SK-MEL-5 (cell line): ENCODE data around the gene ELOVL7. TPM values are rescaled to one million over a fixed set of nuclear protein-coding genes. Genes with fewer than 3 reads are reported as not detected.
"Not testable (repeated sequence)": the region's sequence is repeated elsewhere in the genome, so short reads cannot be mapped to it uniquely, and the experiment has no call there.

Source experiments
- DNase-seq: peaks from one replicate; pipeline ENCODE4 v3.0.0-alpha.2; 2016; ENCODE audit warnings: low read depth, low spot score
- in situ Hi-C: cut with HindIII; loops from 2 replicates; pipeline ENCODE4 v1.10.0; 2016; ENCODE audit warnings: low sequenced_read_pairs, high pct_unique_total_duplicates, low pct_unique_long_range_greater_than_20kb
- polyA plus RNA-seq, 2 experiments: library from polyadenylated mRNA; depleted of rRNA; stranded (reverse); fragments of >200 nt; gene quantifications; 2 replicates each; pipeline ENCODE4 v1.2.3, GENCODE V29; 2015
- total RNA-seq: library from RNA; depleted of rRNA; stranded (reverse); fragments of >200 nt; shearing (Covaris generic); gene quantifications from 2 replicates; pipeline ENCODE4 v1.2.3, GENCODE V29; 2014; rRNA removed

Gene ELOVL7
- 4.5 and 5.4 TPM in 2 replicates for total RNA-seq
- 6.8 and 8.6 TPM in 2 replicates for polyA plus RNA-seq (2015; cell fraction: cytosol; rRNA removed)
- polyA plus RNA-seq (2015; cell fraction: nucleus; rRNA removed): 5.3 and 6.0 TPM in 2 replicates

DNA sequence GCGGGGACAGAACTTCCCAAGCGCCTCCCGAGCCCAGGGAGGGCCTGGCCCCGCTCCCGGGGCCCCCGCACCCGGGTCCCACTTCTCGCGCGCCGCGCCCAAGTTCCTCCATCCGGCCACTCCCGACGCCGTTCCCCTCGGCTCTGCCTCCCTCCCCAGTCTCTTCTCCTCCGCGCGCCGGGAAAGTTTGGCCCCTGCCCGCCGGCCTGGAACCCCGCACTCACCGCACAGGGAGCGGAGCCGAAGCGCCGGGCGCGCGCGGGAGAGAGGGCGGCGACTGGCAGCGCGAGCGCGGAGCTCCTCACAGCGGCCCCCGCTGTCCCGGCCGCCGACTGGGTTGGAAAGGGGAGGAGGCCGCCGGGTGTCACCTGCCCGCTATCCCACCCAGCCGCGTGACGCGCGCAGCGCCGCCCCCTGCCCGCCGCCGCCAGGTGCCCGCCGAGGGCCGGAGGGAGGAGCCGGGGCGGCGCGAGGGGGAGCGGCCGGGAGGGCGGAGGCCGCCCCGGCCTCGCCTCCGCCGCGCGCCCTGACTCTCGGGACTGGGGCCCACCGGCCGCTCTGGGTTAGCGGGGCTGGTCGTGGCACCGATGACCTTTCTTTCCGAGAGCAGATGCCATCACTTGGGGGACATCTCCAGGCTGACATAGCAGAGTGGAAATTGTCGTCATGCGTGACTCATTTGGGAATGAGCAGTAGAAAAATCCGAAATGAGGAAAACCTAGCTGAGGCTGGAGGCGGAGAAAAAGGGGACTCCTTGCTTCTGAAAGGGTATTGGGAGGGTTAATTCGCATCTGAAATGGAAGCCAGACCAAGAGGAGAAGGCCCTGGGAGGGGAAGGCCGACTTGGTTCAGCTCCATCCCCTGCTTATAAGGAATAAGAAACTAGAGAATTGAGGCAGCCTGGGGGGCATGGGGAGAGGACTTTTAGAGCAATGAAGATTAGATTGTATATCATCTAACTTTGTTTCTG, at the start of gene ELOVL7:
TSS of gene ELOVL7 (minus strand) at position 334 of the 970 bp plus-strand sequence. CDS start 56,872 bp downstream, outside the sequence.
- peak; percentile 65 for DNase-seq
- in situ Hi-C loops: no loop called here

DNA sequence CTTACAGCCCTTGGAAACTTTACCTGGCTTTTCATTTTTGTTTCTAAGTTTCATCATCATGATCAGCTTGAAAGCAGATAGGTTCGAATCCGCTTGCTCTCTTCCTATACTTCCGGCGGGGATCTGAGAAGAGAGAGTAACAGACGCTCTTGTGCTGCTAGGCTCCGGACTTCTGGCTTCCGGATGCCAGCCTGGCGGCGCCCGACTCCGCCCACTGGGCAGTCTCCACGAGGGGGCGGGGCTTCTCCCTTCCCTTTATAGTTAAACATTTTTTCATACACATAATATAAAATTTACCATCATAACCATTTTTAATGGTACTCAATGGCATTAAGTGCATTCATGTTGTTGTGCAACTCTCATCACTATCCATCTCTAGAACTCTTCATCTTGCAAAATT, 49.5 kb upstream of the ELOVL7 start:
- in situ Hi-C loops: no loop called here
- DNase-seq: no peak

DNA sequence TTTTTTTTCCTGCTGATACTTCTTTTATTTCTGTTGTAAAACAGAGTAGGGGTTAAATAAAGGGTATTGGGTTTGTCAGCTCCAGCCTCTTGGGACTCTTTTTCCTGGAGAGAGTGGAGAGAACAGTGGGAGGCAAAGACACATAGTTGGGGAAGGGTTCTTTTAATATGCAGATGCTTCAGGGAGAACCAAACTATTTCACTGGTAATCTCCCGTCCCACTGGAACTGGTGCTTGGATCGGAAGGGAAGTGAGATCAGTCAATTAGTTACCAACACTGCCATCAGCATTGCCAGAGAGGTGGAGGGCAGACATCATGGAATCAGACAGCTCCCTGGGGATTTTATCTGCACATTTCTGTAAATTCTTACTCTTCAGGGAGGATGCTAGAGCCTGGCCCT, 47.6 kb upstream of the ELOVL7 start:
- in situ Hi-C loops: no loop called here
- no peak for DNase-seq

DNA sequence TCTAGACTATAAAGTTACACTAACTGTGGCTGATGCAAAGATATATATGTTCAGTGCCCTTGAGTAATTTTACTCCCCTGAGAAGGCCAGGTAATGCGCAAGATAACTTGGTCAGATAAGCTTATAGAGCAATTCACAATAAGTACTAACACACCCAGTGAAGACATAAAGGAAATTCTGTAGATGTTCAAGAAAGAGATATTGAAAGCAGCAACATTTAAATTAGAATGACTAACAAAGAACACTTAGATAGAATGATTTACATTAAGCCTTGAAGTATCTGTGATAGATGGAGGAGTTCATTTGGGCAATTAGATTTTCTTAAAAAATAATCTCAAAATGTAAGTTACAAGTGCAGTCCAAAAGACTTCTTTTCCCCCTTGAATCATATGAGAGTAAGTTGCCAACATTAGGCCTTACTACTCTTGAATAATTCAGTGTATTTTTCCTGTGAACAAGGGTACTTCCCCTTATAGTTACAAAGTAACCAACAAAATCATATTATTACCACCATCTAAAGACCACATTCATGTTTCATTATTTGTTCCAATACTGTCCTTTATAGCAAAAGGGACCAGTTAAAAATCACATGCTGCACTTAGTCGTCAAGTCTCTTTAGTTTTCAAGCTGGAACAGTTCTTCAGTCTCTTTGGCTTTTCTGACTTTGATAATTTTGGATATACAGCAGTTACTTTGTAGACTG, 44.4 kb upstream of the ELOVL7 start:
- no peak for DNase-seq
- in situ Hi-C loops: no loop called here

DNA sequence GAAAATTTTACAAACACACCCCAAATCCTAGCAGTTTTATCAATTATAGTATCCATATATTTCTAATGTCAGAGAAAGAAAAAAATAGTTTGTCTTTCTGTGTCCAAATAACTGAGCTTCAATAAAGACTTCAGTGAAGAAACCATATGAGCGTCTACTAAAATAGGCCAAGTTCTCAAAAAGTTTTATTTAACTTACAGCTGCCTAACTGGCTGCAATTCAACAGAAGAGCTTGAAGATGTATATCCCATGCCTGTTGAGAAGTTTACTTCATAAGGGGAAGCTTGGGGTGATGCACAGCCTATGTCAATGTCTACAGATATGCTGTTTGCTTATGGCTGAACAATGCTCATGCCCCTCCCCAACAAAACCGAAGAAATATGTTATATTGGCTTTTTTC, 43.7 kb upstream of the ELOVL7 start:
- in situ Hi-C loops: no loop called here

DNA sequence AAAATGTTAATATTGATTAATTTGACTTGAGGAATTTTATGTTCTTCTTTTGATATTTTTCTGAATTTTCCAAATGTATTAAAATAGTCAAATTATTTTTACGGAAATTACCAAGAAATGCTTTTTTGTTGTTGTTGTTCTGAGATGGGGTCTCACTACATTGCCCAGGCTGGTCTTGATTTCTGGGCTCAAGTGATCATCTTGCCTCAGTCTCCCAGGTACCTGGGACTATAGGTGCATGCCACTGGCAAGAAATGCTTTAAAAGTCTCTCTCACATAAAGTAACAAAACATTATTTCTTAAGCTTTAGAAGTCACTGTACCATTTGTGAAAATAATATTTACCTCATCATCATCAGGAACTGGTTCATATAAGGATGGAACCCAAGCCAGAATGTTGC, 43.0 kb upstream of the ELOVL7 start:
- in situ Hi-C loops: no loop called here

More for the DNA sequence above, 43.7 kb upstream of the ELOVL7 start:
- no peak for DNase-seq

DNA sequence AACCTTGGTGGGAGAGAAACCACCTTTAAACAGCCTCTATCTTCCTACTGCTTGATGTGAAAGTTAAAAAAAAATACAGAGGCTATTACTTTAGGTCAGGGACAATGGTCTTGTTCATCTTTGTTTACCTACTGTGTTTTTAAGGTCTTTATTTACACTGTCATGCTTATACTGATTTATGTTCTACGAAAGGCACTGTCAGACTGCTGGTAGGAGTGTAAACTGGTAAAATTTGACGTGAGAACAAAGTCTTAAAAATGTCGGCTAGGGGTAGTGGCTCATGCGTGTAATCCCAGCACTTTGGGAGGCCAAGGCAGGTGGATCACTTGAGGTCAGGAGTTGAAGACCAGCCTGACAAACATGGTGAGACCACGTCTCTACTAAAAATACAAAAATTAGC, 42.1 kb upstream of the ELOVL7 start:
- DNase-seq: no peak
- in situ Hi-C loops: no loop called here

More for the DNA sequence above, 43.0 kb upstream of the ELOVL7 start:
- DNase-seq: no peak

DNA sequence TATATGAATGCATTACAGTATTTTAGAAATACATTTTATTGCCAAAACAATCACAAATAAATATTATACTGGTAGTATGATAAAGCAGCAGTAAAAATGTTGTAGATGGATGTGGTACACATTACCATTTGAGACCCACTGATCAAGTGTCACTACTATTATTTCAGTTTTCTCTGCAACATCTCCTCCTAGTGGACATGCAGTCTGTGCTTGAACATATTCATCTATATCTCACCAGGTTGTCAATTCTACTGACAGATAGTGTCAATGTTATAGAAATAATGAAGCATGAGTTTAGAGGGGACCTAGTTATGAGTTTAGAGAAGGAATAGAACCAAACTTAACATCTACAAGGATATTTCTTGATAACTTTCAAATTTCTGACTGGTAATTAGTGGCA, 39.2 kb upstream of the ELOVL7 start:
- in situ Hi-C loops: no loop called here
- DNase-seq: peak; percentile 65

DNA sequence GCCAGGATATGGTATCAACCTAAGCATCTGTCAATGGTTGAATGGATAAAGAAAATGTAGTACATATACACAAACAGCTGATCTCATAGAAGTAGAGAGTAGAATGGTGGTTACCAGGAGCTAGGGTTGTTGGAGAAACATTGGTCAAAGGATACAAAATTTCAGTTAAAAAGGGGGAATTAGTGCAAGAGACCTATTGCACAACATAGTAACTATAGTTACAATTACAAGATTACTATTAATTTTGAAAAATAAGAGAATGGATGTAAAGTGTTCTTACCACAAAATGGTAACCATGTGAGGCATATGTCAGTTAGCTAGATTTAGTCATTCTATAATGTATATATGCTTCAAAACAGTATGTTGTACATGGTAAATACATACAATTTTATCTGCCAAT, 28.8 kb upstream of the ELOVL7 start:
- in situ Hi-C loops: no loop called here
- no peak for DNase-seq

DNA sequence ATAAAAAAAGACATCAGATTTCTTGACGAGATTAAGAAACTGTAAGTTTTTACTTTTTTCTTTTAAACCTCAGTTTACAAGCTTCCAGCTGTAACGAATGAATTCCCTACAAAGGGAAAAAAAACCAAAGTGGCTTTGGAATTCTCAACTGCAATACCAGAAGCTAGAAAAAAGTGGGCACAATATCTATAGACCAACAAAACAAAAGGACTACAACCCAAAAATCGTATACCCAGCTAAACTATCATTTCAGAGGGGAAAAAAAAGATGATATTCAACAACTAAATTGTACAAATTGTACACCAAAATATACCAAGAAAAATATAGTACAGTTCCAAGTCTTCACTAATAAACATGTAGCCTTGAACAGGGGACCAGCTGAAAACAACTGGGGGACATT, 26.8 kb upstream of the ELOVL7 start:
- DNase-seq: no peak
- in situ Hi-C loops: no loop called here

DNA sequence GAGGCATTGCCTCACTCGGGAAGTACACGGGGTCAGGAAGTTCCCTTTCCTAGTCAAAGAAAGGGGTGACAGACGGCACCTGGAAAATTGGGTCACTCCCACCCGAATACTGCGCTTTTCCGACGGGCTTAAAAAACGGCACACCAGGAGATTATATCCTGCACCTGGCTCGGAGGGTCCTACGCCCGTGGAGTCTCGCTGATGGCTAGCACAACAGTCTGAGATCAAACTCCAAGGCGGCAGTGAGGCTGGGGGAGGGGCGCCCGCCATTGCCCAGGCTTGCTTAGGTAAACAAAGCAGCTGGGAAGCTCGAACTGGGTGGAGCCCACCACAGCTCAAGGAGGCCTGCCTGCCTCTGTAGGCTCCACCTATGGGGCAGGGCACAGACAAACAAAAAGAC, 16.5 kb upstream of the ELOVL7 start:
- in situ Hi-C loops: not testable (repeated sequence)

DNA sequence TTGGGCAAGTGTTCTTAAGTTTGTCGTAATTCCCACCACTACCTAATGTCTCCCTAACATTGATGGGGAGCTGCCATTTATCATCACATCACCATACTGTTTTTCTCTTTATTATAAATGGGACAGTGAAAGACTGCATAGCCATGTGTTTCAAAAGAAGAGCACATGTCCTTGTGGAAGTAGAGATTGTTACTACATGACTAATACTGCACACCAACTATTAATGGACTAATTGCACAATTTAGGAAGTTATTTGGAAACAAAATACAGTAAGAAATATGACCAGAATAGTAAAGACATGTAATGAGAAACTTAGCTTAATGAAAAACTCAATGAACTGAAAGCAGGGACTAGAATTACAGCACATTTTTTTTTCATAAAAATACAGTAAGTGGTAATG, 12.0 kb upstream of the ELOVL7 start:
- in situ Hi-C loops: no loop called here

More for the DNA sequence above, 16.5 kb upstream of the ELOVL7 start:
- not testable (repeated sequence) for DNase-seq

DNA sequence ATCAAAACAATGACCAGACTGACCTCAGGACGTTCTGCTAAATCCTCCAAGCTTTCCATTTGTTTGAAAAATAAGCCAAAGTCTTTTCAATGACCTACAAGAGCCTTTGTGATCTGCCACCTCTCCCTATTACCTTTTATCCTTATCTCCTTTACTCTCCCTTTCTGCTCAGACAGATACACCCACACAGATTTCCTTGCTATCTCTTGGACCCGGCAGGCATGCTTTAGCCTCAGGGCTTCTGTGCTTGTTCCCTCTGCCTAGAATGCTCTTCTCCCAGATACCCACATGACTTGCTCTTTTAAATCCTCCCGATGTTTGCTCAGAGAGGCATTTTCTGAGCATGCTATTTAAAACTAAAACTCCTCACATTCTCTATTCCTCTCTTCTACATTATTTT, 8.9 kb upstream of the ELOVL7 start:
- in situ Hi-C loops: no loop called here
- DNase-seq: no peak

More for the DNA sequence above, 12.0 kb upstream of the ELOVL7 start:
- no peak for DNase-seq

DNA sequence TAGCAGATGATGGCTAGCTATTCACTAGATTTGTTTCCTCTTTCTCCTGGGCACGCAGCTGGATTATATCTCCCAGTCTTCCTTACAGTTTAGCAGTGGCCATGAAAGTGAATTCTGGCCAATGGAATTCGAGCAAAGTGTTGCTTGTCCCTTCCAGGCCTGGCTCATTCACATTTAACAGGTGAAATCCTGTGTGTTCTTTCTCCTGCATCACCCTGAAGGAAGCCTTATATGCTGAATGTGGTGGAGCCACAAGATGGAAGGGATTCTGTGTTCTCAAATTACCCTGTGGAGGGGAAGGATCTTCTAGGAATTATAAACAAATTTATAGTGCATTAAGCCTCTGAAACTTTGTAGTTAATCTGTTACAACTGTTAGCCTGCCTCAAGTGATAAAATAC, 8.2 kb upstream of the ELOVL7 start:
- in situ Hi-C loops: no loop called here
- no peak for DNase-seq

DNA sequence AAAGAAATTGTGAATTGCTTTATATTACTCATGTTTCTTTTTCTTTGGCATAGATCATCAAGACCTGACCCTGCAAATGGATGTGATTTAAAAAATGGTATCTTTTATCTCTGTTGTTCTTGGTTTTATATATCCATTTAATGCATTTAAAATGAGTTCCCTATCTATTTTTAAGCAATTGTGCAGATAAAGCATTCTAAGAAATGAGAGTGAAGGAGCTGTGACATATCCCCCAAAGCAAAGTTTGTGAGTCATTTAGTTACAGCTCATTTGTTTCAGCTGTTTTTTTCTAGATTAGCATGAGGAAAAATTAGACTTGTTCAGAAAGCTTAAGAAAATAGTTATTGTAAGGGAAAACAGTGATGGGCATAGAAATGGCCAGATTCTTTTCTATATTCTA, 7.6 kb upstream of the ELOVL7 start:
- no peak for DNase-seq
- in situ Hi-C loops: no loop called here

DNA sequence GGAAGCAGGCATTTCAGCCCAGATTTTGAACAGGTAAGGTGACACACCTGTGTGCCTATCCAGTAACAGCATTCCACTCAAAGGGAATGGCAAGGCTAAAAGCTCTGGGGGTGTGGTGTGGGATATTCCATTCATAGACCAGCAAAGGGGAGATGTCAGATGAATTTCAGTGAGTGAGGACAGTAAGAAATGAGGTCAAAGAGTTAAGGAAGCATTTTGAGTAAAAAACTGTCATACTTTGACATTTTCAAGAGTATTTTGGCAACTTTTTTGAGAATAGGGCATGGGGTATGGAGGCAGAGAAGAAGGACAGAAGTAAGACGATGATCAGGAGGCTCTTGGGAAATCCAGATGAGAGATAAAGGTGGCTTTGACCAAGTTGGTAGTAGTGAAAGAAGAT, 2.2 kb upstream of the ELOVL7 start:
- DNase-seq: no peak
- in situ Hi-C loops: no loop called here

DNA sequence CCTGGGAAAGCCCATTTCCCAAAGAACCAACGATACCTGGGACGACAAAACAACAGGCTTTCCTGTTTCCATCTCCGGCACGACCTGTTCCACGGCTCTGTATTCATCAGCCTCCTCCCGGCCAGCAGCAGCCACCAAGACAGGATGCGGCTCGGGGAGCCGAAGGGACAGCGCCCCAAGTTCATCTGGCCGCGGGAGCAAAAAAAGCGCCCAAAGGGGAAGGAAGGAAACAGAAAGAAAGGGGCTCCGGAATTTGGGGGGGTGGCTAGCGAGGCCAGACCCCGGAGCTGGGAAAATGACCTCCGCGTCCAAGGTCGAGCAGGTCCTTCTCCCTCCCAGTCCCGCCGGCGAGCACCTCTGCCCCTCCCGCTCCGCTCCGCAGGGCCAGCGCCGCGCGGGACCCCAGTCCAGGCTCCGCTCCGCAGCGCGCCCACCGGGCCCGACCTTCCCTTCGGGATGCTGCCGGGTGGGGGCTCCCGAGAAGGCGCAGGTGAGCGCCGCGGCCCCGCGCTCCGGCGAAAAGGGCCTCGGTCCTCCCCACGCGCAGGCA, 608 bp downstream of the ELOVL7 start:
- DNase-seq: no peak
- in situ Hi-C loops: no loop called here

DNA sequence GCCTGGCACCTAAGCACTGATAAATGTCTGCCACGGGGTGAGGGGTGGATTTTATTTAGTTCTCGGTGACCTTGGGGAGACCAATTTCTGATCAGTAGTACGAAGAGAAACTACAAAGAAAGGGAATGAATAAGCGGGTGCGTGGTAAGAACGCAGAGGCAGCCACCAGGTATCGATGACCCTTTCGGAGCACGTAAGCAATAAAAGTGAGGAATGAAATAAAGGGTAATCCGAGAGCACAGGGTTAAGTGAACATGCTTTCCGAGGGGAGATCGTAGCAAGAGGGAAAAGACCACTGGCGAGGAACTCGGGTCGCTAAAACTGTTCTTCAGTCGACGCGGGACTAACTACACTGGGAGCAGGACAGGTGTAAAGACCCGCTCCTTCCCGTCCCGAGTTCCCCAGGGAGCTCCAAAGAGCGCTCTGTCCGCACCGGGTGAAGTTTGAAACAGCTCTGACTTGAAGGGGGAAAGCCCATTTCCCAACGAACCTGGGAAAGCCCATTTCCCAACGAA, 1.1 kb downstream of the ELOVL7 start:
- DNase-seq: no peak
- in situ Hi-C loops: no loop called here
